Measurements from ENCODE around the gene MEIS2.

Gene MEIS2

GRCh38 chr15:37041042-37041441 is 59.3 kb downstream of the MEIS2 start:
- DNase-seq (ENCODE audit: low spot score), result no peak

DNA sequence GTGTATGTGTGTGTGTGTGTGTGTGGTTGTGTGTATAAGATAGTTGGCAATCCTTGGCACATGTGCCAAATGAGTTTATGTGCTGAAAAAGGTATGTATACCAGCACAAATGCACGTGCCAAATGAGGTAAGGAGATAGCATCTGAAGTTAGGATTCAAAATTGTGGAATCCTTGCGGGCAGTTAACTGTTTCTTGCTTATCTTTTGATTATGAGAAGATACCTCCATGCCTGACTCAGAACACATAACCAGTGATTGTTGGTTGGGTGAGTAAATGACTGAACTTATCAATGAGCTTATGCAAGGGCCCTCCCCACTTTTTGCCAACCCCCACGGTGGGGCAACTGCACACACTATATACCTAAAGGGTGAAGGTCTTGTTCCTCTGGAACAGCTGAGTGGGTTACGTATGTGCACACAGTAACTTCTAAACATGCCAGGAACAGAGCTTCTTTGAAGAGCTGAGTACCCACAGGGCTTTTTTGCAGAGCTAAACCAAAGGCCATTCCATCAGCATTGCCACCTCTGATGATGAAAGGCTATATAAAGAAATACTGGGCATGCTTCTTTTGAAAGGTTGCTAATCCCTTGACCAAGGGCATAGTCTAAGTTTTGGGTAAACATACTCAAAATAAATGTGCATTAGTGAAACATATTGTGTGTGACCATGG is 60.1 kb downstream of the MEIS2 start:
- no peak for DNase-seq (ENCODE audit: low spot score)

GRCh38 chr15:37038716-37039106 is 61.6 kb downstream of the MEIS2 start:
- no peak for DNase-seq (ENCODE audit: low spot score)

GRCh38 chr15:37037850-37038715 is 62.3 kb downstream of the MEIS2 start:
- DNase-seq (ENCODE audit: low spot score), result no peak

- DNase-seq (ENCODE audit: low spot score), result no peak
These were observed 63.2 kb downstream of the MEIS2 start for GRCh38 chr15:37037071-37037655.

DNA sequence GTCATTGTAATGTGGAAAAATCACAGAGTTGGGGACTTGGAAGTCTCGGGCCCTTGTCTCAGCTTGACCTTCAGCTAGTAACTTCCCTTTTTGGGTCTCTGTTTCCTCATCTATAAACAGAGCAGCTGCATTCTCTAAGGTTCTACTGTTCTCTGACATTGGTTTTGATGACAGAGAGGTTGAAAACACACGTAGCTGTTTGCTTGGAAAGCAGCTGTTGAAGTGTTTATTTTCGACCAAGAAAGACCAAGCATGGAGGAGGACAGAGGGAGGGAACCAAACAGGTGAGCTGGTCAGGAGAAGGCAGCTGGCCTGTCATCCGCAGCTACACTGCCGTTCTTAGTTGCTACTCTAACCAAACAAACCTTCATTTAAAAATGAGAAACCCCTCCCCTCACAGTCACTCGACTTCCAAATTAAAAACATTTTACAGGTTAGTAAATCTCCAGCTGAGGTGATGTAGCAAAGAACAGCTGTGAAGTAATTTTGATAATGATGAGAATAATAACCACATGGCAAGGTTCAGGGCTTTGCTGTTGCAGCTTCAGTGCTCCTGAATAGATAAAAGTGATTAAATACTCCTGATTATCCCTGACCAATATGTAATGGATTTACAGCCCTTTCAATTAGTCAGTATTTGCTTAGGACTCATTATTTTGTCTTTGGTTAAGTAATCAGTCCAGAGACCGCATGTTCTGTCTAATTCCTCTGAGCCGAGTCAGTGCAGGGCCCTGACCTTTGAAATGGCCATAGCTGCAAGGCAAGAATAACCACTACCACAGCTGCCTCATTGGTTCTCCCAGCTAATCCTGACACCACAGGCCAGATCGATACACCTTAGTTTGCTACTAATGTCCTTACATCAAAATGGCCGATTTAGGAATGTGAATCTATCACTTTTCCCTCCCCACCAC is 65.3 kb downstream of the MEIS2 start:
- peak; percentile 61 for DNase-seq (ENCODE audit: low spot score)

- no peak for DNase-seq (ENCODE audit: low spot score)
These were observed 66.0 kb downstream of the MEIS2 start for GRCh38 chr15:37034392-37034791.

DNA sequence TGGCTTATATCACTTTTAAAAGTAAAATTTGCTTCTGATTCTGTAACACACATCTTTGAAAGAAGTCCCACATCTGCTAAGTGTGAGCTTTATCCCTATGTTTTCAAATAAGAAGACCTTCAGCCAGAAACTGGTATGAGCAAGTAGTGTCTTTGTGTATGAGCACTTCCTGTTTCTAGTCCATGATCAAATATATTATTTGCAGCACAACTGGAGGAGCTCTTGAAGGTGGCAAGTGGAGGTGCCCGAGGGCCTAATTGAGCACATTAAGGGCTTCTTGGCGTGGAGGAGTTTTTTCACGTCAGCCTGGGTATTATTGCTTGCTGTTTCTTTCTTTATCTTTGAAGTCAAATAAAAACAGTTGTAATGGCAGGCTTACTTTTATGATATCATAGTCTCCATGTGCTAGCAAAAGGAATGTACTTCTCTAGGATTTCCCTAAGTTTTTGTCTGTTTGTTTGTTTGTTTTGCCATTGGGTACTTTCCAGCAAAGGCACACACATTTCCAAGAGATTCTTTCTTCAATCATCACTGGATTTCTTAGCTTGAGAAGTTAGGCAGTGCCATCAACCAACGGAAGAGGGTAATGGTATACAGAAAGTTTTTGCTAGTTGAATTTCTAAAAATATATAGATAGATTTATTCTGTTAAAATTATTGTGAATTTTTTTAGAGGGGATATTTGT is 68.1 kb downstream of the MEIS2 start:
- DNase-seq (ENCODE audit: low spot score), result no peak

GRCh38 chr15:37031198-37031597 is 69.2 kb downstream of the MEIS2 start:
- DNase-seq (ENCODE audit: low spot score), result no peak

- peak; percentile 67 for DNase-seq (ENCODE audit: low spot score)
These were observed 71.6 kb downstream of the MEIS2 start for GRCh38 chr15:37028625-37029296.

- DNase-seq (ENCODE audit: low spot score), result no peak
These were observed 79.5 kb downstream of the MEIS2 start for GRCh38 chr15:37020852-37021251.

GRCh38 chr15:37019479-37020433 is 80.6 kb downstream of the MEIS2 start:
- DNase-seq (ENCODE audit: low spot score), result no peak

GRCh38 chr15:37017031-37017625 is 83.2 kb downstream of the MEIS2 start:
- no peak for DNase-seq (ENCODE audit: low spot score)

GRCh38 chr15:37016231-37016630 is 84.1 kb downstream of the MEIS2 start:
- DNase-seq (ENCODE audit: low spot score), result peak; percentile 63

DNA sequence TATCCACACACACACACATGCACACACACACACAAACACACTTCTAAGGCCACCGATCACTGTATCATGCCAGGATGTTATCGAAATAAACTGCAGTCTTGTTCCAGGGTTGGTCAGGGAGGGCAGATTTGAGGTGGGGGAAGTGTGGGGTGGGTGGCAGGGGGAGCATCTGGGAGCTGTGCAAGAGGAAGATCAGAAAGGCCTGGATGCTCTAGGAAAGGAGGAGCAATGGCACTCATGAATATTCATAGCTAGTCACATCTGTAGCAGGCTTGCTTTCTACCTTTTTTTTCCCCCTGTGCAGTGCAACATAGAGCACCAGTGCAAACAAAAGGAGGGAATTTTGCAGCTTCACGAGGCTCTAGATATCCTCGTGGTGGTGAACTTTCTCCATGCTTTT is 84.9 kb downstream of the MEIS2 start:
- DNase-seq (ENCODE audit: low spot score), result peak; percentile 13

DNA sequence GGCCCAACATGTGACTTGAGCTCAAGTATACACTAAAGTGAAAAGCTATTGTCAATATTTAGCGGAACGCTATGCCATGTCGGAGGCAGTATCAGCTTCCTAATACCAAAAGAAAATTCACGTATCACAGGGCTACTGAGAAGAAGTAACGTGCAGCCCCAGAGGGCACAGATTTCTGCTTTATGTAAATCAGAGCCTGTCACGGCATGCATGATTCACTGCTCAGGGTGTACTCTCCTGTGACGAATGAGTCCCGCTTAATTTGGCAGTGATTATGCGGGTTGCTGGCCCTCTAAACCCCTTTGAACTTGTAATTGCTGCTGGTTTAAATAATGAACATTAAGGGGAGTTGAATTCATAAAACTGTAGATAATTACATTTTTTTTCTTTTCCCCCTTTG is 85.3 kb downstream of the MEIS2 start:
- DNase-seq (ENCODE audit: low spot score), result peak; percentile 75

- no peak for DNase-seq (ENCODE audit: low spot score)
These were observed 85.8 kb downstream of the MEIS2 start for GRCh38 chr15:37014566-37014965.

GRCh38 chr15:37014137-37014536 is 86.2 kb downstream of the MEIS2 start:
- DNase-seq (ENCODE audit: low spot score), result peak; percentile 13

DNA sequence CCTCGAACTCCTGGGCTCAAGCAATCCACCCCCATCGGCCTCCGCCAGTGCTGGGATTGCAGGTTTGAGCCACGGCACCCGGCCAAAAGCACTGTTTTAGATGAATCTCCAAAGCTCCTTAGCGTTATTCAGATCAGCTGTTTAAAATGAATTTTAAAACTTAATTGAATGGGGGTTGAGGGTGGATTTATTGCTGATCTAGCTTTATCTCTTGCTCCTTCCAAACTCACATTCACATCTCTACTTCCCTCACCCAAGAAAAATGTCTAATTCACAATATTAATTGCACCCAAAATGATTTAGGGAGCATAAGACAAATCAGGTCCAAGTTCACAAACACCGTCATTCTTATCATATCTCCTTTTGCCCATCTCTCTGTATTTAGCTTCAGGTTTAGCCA is 89.8 kb downstream of the MEIS2 start:
- DNase-seq (ENCODE audit: low spot score), result no peak
